Neutrophil (primary cell): Measurements from ENCODE around the gene ITPRIP.

Experiments used
- H3K27ac ChIP-seq: fragments of 200-600 bp; sonication (generic); 2 replicates; pipeline ENCODE4 v1.5.1; 2016; ENCODE audit warnings: mild to moderate bottlenecking, moderate library complexity
- H3K27me3 ChIP-seq: fragments of 200-600 bp; sonication (generic); 2 replicates; pipeline ENCODE4 v1.6.0; 2016; ENCODE audit warnings: mild to moderate bottlenecking
- H3K36me3 ChIP-seq: fragments of 200-600 bp; sonication (generic); 2 replicates; pipeline ENCODE4 v1.5.1; 2017
- H3K4me1 ChIP-seq, 2 experiments: fragments of 200-600 bp in 1 of 2; sonication (generic) in 1 of 2; 1 replicate in 1 of 2; 2 replicates in 1 of 2; pipeline versions ENCODE4 v1.5.1 to v1.6.1; 2013 to 2016; ENCODE audit warnings: low read depth in 1 of 2, low read length in 1 of 2, mild to moderate bottlenecking in 1 of 2, moderate library complexity in 1 of 2; ENCODE audit not compliant: control insufficient read depth in 1 of 2, insufficient read depth in 1 of 2
- H3K4me3 ChIP-seq, 2 experiments: fragments of 200-600 bp in 1 of 2; sonication (generic) in 1 of 2; 1 replicate in 1 of 2; 2 replicates in 1 of 2; pipeline ENCODE4 v1.5.1; 2013 to 2016; ENCODE audit warnings: low read depth in 1 of 2, low read length in 1 of 2, mild to moderate bottlenecking in 1 of 2, moderate library complexity in 1 of 2
- H3K9me3 ChIP-seq: fragments of 200-600 bp; sonication (generic); 2 replicates; pipeline ENCODE4 v1.5.1; 2016
- TF ChIP-seq, protein P1 (sequence below): fragments of 200-600 bp; sonication (generic); IDR thresholded peaks from 2 replicates; pipeline ENCODE4 v1.5.1; 2016; ENCODE audit warnings: antibody characterized with exemption

Gene ITPRIP

DNA sequence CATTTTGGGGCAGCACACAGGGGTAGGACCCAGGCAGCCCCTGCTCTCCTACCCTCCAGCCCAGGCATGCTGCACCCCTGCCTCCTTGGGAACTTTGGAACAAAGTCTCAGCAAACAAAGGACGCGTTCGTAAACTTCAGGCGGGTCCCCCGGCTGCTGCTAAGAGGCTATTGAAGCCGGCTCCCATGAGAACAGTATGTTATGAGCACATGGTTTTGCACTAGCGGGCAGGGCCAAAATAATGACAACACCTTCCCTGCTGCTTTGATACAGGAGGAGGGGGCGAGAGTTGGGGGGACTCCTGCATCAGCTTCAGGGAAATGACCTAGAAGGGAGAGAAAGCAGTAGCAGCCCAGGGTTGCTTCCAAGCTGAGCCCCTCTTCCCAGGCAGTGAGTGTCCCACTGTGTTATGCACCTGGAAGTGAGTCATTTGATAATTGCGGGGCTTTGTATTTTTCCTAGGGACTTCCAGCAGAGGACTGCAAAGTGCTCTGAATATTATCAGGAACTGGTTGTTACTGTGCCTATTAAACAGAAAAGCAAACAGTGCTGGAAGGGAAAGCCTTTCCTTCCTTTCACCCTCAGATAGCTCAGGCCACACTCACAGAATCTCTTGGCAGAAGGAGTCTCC is 6.9 kb downstream of the ITPRIP start:
- peaks cover 100% of the 10 kb centered on the region in 2 experiments for H3K4me1 ChIP-seq
- H3K36me3 ChIP-seq, result peaks cover 56% of the 10 kb centered on the region
- no peaks in the 10 kb centered on the region for H3K9me3 ChIP-seq
- peak overlapping the region; percentile 99 for H3K27ac ChIP-seq
- H3K27me3 ChIP-seq, result no peaks in the 10 kb centered on the region
- peak overlapping the region; percentile 8 to 67 for H3K4me3 ChIP-seq
- TF ChIP-seq, protein P1, sequence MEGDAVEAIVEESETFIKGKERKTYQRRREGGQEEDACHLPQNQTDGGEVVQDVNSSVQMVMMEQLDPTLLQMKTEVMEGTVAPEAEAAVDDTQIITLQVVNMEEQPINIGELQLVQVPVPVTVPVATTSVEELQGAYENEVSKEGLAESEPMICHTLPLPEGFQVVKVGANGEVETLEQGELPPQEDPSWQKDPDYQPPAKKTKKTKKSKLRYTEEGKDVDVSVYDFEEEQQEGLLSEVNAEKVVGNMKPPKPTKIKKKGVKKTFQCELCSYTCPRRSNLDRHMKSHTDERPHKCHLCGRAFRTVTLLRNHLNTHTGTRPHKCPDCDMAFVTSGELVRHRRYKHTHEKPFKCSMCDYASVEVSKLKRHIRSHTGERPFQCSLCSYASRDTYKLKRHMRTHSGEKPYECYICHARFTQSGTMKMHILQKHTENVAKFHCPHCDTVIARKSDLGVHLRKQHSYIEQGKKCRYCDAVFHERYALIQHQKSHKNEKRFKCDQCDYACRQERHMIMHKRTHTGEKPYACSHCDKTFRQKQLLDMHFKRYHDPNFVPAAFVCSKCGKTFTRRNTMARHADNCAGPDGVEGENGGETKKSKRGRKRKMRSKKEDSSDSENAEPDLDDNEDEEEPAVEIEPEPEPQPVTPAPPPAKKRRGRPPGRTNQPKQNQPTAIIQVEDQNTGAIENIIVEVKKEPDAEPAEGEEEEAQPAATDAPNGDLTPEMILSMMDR, result no peak

DNA sequence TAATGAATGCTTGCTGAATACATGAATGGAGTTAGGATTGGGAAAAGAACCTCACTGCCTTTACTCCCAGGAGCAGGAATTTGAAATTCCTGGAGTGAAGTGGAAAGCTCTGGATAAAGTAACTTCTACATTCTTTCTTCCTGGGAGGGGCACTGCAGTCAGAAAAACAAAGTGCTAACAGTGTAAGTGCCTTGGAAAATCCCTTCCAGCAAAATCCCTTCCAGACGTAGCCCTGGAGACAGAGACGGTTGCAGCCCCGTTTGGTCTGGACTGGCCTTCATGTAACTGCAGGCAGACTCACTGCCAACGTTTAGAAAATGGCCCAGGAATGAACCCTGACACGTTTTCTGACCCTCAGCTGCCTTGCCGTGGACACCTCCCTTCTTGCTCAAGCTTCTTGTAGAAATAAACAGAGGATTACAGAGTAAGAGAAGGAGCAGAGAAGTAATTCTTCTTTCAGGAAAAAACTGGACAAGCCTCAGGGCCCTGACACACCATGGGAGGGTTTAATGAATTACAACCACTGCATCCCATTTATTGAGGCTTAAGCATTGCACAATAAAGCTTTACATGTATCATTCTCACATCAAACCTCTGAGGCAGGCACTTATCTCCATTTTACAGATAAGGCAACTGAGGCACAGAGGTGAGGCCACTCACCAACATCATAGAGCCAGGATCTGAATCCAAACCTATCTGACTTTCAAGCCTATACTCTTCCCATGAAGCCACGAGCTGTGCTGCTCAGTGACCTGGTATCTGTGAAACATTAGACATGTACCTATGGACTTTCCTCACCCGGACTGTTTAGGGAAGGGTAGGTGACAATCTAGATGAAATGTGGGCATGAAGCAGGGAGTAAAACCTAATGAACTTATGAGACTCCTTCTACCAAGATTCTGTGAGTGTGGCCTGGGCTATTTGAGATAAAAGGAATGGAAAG is 7.8 kb downstream of the ITPRIP start:
- peaks cover 100% of the 10 kb centered on the region in 2 experiments for H3K4me1 ChIP-seq
- H3K9me3 ChIP-seq, result no peaks in the 10 kb centered on the region
- H3K4me3 ChIP-seq, result peak overlapping the region; percentile 67 to 72
- H3K27me3 ChIP-seq, result no peaks in the 10 kb centered on the region
- TF ChIP-seq, protein P1, result no peak
- H3K27ac ChIP-seq, result peak overlapping the region; percentile 99
- peaks cover 62% of the 10 kb centered on the region for H3K36me3 ChIP-seq

DNA sequence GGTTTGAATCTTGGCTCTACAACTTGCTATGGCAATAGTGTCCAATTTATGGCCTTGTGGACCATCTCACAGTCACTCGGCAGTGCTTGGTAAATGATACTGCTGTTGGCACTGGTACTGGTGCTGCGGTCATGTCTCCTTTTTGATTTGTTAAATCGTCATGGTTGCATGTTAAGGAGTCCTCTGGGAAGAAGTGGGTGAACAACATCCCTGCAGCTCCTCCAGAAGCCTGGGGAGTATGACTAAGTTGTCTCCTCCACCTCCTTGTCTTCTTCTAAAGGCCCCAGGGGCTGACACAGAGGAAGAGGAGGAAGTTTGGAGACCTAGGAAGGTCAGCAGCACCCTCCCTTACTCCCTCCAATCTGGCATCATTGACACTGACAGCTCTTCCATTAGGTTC is 8.5 kb downstream of the ITPRIP start:
- TF ChIP-seq, protein P1, result no peak
- peaks cover 100% of the 10 kb centered on the region in 2 experiments for H3K4me1 ChIP-seq
- H3K27me3 ChIP-seq, result no peaks in the 10 kb centered on the region
- peak overlapping the region; percentile 99 for H3K27ac ChIP-seq
- no peaks in the 10 kb centered on the region for H3K9me3 ChIP-seq
- peaks cover 59% of the 10 kb centered on the region for H3K36me3 ChIP-seq
- peak overlapping the region; percentile 67 to 72 for H3K4me3 ChIP-seq

DNA sequence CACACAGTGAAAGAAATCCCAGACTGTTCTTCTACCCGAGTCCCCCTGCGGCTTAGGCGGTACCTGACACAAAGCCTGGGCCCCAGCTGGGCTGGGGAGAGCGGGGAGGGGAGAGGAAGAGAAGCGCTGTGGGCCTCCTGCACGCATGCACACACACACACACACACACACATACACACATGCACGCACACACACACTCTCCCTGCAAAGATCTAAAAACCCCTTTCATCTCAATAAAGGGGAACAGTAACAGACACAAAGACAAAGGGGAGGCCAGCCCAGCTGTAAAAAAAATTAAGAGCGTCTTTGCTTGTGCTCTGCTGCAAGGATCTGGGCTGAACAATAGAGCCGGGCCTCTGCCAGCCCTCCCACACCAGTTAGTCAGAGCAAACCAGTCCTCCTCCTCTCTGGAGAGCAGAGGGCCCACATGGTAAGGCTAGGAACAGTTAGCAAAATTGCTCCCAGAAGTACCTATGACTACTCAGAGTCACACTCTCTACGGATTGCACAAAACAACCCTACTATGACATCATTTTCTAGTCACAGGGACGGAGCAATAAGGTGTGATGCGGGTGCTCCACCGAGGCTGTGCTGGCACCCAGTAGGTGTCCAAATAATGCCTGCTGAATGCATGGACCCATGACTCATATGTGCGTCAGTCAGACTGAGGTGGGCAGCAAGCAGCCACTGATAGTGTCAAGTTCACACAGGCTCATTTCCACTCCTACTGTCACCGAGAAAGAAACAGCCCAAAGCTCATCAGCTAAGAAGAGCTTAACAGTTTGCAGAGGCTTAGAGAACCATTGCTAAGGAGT is 9.2 kb downstream of the ITPRIP start:
- Histone ChIP-seq H3K9me3 (no peaks in the 10 kb centered on the region), H3K4me1 (peaks cover 98 to 100% of the 10 kb centered on the region in 2 experiments), H3K4me3 (peak overlapping the region; percentile 67 to 72), H3K27me3 (no peaks in the 10 kb centered on the region), H3K27ac (peak overlapping the region; percentile 99), H3K36me3 (peaks cover 53% of the 10 kb centered on the region)
- TF ChIP-seq, protein P1, result no peak

DNA sequence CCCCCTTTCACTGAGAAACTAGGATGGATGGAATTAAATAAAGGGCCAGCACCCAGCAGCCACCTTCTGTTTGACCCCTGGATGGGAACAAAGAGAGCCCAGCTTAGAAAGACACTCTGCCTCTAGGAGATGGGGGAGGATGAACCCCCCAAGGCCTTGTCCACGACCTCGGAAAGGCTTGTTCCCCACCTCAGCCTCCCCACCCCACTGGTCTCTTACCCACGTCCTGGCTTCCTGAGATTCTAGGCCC is 9.7 kb downstream of the ITPRIP start:
- Histone ChIP-seq H3K27me3 (no peaks in the 10 kb centered on the region), H3K27ac (peak overlapping the region; percentile 99), H3K9me3 (no peaks in the 10 kb centered on the region), H3K4me3 (peak overlapping the region; percentile 67 to 72), H3K4me1 (peaks cover 98 to 100% of the 10 kb centered on the region in 2 experiments), H3K36me3 (peaks cover 50% of the 10 kb centered on the region)
- TF ChIP-seq, protein P1, result no peak
